Liver (tissue), 3 donors: Measurements from ENCODE around the gene SLC2A10.

Experiments
- EGR1 ChIP-seq, 2 donors: IDR thresholded peaks; 2 replicates each; pipeline ENCODE4 v1.6.1; 2016 to 2018; ENCODE audit warnings: antibody characterized with exemption in 2 of 2, low read depth in 2 of 2
- FOXA2 ChIP-seq: IDR thresholded peaks from 2 replicates; pipeline ENCODE4 v1.6.1; 2016; ENCODE audit warnings: antibody characterized with exemption
- NR2F2 ChIP-seq: IDR thresholded peaks from 2 replicates; pipeline ENCODE4 v1.6.1; 2016; ENCODE audit warnings: antibody characterized with exemption
- TF ChIP-seq, protein P1 (sequence below): fragments of 150-350 bp; IDR thresholded peaks from 2 replicates; pipeline ENCODE4 v1.5.1; 2017; ENCODE audit warnings: improper control_type of control experiment, low read depth, low read length; ENCODE audit not compliant: missing input control
- TF ChIP-seq, protein P2 (sequence below): IDR thresholded peaks from 2 replicates; pipeline ENCODE4 v1.6.1; 2016; ENCODE audit warnings: antibody characterized with exemption, mild to moderate bottlenecking
- TF ChIP-seq, protein P3 (sequence below): IDR thresholded peaks from 2 replicates; pipeline ENCODE4 v1.6.1; 2016; ENCODE audit warnings: antibody characterized with exemption
- donor health status: healthy.
- donor health status: healthy.

DNA sequence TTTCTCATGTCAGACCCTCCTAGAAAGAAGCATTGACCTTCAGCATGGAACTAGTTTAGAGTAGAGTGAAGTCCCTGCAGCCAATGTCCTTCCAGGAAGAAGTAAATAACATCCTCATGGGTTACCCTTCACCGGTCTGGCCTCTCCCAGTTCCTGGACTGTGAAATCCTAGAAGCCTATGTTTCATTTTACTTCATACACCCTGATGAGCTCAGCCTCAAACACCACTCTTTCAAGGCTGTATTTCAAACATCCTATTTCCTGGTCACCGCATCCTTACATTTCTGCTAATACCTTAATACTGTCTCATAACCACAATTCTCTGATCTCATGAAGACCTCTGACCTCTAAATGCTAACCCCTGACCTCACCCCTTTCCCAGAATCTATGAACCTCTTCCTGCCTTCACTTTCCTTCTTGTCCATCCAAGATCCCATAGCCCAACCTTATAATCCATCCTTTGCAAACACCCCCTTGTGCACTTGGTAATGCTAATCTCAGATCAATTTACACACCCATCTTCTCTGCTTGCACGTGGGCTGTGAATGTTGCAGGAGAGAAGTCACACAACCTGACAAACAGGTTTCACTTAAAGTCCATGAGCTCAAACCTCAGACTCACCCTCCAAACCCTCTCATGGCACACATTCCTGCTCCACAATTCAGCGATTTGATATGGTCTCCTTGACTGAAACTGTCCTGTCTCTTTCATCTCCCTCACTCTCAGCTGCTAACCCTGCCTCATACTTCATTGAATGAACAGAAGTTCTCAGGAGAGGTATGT lies 30.2 kb downstream of the SLC2A10 start:
- TF ChIP-seq, protein P1, sequence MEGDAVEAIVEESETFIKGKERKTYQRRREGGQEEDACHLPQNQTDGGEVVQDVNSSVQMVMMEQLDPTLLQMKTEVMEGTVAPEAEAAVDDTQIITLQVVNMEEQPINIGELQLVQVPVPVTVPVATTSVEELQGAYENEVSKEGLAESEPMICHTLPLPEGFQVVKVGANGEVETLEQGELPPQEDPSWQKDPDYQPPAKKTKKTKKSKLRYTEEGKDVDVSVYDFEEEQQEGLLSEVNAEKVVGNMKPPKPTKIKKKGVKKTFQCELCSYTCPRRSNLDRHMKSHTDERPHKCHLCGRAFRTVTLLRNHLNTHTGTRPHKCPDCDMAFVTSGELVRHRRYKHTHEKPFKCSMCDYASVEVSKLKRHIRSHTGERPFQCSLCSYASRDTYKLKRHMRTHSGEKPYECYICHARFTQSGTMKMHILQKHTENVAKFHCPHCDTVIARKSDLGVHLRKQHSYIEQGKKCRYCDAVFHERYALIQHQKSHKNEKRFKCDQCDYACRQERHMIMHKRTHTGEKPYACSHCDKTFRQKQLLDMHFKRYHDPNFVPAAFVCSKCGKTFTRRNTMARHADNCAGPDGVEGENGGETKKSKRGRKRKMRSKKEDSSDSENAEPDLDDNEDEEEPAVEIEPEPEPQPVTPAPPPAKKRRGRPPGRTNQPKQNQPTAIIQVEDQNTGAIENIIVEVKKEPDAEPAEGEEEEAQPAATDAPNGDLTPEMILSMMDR = no peak
- TF ChIP-seq EGR1 (IDR thresholded peaks at IDR 0.05; ENCODE audit: low read depth in 2 of 2) (no peak), NR2F2 (no peak), FOXA2 (no peak)
- TF ChIP-seq, protein P2, sequence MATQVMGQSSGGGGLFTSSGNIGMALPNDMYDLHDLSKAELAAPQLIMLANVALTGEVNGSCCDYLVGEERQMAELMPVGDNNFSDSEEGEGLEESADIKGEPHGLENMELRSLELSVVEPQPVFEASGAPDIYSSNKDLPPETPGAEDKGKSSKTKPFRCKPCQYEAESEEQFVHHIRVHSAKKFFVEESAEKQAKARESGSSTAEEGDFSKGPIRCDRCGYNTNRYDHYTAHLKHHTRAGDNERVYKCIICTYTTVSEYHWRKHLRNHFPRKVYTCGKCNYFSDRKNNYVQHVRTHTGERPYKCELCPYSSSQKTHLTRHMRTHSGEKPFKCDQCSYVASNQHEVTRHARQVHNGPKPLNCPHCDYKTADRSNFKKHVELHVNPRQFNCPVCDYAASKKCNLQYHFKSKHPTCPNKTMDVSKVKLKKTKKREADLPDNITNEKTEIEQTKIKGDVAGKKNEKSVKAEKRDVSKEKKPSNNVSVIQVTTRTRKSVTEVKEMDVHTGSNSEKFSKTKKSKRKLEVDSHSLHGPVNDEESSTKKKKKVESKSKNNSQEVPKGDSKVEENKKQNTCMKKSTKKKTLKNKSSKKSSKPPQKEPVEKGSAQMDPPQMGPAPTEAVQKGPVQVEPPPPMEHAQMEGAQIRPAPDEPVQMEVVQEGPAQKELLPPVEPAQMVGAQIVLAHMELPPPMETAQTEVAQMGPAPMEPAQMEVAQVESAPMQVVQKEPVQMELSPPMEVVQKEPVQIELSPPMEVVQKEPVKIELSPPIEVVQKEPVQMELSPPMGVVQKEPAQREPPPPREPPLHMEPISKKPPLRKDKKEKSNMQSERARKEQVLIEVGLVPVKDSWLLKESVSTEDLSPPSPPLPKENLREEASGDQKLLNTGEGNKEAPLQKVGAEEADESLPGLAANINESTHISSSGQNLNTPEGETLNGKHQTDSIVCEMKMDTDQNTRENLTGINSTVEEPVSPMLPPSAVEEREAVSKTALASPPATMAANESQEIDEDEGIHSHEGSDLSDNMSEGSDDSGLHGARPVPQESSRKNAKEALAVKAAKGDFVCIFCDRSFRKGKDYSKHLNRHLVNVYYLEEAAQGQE = no peak
- TF ChIP-seq, protein P3, sequence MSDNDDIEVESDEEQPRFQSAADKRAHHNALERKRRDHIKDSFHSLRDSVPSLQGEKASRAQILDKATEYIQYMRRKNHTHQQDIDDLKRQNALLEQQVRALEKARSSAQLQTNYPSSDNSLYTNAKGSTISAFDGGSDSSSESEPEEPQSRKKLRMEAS = no peak
